ENCODE measurements around the gene FAF1.

Gene FAF1

DNA sequence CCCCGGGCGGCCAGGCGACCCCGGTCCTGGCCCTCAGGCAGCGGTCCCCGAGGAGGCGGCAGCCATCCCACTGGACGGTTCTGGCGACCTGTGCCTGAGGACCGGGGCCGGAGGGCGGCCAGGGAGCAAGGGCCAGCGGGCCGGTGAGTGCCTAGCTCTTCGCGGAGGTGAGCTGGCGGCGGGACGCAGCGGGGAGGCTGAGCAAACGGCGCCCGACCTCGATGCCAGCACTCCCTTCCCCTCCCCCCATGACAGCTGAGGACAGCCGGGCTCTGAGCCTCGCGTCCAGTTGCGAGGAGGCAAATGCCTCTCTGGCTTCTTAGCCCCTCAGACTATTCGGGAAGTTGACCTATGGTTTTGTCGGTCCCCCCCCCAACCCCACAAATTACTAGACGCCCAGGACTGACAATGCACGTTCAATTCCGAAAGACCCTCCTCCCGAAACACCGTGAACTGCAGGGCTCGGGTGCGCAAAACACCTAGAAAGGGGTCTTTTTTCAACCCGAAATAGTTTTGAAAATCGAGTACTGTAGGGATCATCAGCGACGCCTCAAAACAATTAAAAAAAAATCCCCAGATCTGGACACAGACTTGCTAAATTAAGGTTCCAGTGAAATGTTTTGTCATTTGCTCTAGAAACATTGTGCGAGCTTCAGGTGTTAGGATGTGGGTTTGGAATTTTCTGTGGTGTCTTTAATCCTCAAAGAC lies 18.2 kb upstream of the FAF1 start (continued):
- TF ChIP-seq MZF1 (tag by site-specific recombination; IDR thresholded peaks at IDR 0.05; ENCODE audit: borderline replicate concordance) (0 out of 2 replicates have a peak, but pooled peaks have one; percentile 21), ZBTB17 (tag by site-specific recombination; IDR thresholded peaks at IDR 0.05) (peak; percentile 60), ZNF214 (tag by site-specific recombination; IDR thresholded peaks at IDR 0.05; ENCODE audit: borderline replicate concordance) (no peak), GFI1B (tag by site-specific recombination; IDR thresholded peaks at IDR 0.05) (no peak), ZNF544 (tag by site-specific recombination; IDR thresholded peaks at IDR 0.05) (no peak), ZNF530 (tag by site-specific recombination; IDR thresholded peaks at IDR 0.05; ENCODE audit: low read depth) (no peak), ZNF701 (tag by site-specific recombination; IDR thresholded peaks at IDR 0.05) (no peak), ZNF664 (tag by site-specific recombination; IDR thresholded peaks at IDR 0.05) (no peak), OSR2 (tag by site-specific recombination; IDR thresholded peaks at IDR 0.05) (no peak), ZNF157 (tag by site-specific recombination; IDR thresholded peaks at IDR 0.05) (no peak), ZNF292 (tag by site-specific recombination; IDR thresholded peaks at IDR 0.05; ENCODE audit: borderline replicate concordance, low read depth) (no peak), ZNF596 (tag by site-specific recombination; IDR thresholded peaks at IDR 0.05) (peak; percentile 20; the same call in 1 of the 2 replicates), ZNF658 (tag by site-specific recombination; IDR thresholded peaks at IDR 0.05) (no peak), ZFP3 (tag by site-specific recombination; IDR thresholded peaks at IDR 0.05; ENCODE audit: low read depth) (no peak)
- TF ChIP-seq, protein P1, sequence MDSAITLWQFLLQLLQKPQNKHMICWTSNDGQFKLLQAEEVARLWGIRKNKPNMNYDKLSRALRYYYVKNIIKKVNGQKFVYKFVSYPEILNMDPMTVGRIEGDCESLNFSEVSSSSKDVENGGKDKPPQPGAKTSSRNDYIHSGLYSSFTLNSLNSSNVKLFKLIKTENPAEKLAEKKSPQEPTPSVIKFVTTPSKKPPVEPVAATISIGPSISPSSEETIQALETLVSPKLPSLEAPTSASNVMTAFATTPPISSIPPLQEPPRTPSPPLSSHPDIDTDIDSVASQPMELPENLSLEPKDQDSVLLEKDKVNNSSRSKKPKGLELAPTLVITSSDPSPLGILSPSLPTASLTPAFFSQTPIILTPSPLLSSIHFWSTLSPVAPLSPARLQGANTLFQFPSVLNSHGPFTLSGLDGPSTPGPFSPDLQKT (IDR thresholded peaks at IDR 0.05; ENCODE audit: borderline replicate concordance, low read depth, low read length) = no peak
- TF ChIP-seq, protein P2, sequence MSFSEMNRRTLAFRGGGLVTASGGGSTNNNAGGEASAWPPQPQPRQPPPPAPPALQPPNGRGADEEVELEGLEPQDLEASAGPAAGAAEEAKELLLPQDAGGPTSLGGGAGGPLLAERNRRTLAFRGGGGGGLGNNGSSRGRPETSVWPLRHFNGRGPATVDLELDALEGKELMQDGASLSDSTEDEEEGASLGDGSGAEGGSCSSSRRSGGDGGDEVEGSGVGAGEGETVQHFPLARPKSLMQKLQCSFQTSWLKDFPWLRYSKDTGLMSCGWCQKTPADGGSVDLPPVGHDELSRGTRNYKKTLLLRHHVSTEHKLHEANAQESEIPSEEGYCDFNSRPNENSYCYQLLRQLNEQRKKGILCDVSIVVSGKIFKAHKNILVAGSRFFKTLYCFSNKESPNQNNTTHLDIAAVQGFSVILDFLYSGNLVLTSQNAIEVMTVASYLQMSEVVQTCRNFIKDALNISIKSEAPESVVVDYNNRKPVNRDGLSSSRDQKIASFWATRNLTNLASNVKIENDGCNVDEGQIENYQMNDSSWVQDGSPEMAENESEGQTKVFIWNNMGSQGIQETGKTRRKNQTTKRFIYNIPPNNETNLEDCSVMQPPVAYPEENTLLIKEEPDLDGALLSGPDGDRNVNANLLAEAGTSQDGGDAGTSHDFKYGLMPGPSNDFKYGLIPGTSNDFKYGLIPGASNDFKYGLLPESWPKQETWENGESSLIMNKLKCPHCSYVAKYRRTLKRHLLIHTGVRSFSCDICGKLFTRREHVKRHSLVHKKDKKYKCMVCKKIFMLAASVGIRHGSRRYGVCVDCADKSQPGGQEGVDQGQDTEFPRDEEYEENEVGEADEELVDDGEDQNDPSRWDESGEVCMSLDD (tag by site-specific recombination; IDR thresholded peaks at IDR 0.05) = peak; percentile 62
- TF ChIP-seq, protein P3, sequence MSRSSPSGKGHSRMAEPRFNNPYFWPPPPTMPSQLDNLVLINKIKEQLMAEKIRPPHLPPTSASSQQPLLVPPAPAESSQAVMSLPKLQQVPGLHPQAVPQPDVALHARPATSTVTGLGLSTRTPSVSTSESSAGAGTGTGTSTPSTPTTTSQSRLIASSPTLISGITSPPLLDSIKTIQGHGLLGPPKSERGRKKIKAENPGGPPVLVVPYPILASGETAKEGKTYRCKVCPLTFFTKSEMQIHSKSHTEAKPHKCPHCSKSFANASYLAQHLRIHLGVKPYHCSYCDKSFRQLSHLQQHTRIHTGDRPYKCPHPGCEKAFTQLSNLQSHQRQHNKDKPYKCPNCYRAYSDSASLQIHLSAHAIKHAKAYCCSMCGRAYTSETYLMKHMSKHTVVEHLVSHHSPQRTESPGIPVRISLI (tag by site-specific recombination; IDR thresholded peaks at IDR 0.05) = no peak
- TF ChIP-seq, protein P4, sequence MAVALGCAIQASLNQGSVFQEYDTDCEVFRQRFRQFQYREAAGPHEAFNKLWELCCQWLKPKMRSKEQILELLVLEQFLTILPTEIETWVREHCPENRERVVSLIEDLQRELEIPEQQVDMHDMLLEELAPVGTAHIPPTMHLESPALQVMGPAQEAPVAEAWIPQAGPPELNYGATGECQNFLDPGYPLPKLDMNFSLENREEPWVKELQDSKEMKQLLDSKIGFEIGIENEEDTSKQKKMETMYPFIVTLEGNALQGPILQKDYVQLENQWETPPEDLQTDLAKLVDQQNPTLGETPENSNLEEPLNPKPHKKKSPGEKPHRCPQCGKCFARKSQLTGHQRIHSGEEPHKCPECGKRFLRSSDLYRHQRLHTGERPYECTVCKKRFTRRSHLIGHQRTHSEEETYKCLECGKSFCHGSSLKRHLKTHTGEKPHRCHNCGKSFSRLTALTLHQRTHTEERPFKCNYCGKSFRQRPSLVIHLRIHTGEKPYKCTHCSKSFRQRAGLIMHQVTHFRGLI (tag by site-specific recombination; IDR thresholded peaks at IDR 0.05) = peak; percentile 12; the same call in 1 of the 2 replicates
- TF ChIP-seq, protein P5, sequence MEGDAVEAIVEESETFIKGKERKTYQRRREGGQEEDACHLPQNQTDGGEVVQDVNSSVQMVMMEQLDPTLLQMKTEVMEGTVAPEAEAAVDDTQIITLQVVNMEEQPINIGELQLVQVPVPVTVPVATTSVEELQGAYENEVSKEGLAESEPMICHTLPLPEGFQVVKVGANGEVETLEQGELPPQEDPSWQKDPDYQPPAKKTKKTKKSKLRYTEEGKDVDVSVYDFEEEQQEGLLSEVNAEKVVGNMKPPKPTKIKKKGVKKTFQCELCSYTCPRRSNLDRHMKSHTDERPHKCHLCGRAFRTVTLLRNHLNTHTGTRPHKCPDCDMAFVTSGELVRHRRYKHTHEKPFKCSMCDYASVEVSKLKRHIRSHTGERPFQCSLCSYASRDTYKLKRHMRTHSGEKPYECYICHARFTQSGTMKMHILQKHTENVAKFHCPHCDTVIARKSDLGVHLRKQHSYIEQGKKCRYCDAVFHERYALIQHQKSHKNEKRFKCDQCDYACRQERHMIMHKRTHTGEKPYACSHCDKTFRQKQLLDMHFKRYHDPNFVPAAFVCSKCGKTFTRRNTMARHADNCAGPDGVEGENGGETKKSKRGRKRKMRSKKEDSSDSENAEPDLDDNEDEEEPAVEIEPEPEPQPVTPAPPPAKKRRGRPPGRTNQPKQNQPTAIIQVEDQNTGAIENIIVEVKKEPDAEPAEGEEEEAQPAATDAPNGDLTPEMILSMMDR (tag by site-specific recombination; IDR thresholded peaks at IDR 0.05) = no peak
- TF ChIP-seq, protein P6, sequence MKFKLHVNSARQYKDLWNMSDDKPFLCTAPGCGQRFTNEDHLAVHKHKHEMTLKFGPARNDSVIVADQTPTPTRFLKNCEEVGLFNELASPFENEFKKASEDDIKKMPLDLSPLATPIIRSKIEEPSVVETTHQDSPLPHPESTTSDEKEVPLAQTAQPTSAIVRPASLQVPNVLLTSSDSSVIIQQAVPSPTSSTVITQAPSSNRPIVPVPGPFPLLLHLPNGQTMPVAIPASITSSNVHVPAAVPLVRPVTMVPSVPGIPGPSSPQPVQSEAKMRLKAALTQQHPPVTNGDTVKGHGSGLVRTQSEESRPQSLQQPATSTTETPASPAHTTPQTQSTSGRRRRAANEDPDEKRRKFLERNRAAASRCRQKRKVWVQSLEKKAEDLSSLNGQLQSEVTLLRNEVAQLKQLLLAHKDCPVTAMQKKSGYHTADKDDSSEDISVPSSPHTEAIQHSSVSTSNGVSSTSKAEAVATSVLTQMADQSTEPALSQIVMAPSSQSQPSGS (tag by site-specific recombination; IDR thresholded peaks at IDR 0.05; ENCODE audit: low read depth) = no peak
- TF ChIP-seq, protein P7, sequence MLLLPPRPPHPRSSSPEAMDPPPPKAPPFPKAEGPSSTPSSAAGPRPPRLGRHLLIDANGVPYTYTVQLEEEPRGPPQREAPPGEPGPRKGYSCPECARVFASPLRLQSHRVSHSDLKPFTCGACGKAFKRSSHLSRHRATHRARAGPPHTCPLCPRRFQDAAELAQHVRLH (tag by site-specific recombination; IDR thresholded peaks at IDR 0.05) = no peak
- TF ChIP-seq, protein P8, sequence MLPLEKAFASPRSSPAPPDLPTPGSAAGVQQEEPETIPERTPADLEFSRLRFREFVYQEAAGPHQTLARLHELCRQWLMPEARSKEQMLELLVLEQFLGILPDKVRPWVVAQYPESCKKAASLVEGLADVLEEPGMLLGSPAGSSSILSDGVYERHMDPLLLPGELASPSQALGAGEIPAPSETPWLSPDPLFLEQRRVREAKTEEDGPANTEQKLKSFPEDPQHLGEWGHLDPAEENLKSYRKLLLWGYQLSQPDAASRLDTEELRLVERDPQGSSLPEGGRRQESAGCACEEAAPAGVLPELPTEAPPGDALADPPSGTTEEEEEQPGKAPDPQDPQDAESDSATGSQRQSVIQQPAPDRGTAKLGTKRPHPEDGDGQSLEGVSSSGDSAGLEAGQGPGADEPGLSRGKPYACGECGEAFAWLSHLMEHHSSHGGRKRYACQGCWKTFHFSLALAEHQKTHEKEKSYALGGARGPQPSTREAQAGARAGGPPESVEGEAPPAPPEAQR (tag by site-specific recombination; IDR thresholded peaks at IDR 0.05) = no peak
- TF ChIP-seq, protein P9, sequence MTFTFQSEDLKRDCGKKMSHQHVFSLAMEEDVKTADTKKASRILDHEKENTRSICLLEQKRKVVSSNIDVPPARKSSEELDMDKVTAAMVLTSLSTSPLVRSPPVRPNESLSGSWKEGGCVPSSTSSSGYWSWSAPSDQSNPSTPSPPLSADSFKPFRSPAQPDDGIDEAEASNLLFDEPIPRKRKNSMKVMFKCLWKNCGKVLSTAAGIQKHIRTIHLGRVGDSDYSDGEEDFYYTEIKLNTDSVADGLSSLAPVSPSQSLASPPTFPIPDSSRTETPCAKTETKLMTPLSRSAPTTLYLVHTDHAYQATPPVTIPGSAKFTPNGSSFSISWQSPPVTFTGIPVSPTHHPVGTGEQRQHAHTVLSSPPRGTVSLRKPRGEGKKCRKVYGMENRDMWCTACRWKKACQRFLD (tag by site-specific recombination; IDR thresholded peaks at IDR 0.05) = no peak
- TF ChIP-seq, protein P10, sequence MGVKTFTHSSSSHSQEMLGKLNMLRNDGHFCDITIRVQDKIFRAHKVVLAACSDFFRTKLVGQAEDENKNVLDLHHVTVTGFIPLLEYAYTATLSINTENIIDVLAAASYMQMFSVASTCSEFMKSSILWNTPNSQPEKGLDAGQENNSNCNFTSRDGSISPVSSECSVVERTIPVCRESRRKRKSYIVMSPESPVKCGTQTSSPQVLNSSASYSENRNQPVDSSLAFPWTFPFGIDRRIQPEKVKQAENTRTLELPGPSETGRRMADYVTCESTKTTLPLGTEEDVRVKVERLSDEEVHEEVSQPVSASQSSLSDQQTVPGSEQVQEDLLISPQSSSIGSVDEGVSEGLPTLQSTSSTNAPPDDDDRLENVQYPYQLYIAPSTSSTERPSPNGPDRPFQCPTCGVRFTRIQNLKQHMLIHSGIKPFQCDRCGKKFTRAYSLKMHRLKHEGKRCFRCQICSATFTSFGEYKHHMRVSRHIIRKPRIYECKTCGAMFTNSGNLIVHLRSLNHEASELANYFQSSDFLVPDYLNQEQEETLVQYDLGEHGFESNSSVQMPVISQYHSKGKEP (tag by site-specific recombination; IDR thresholded peaks at IDR 0.05) = no peak

Data from HEK293 (cell line).